Gastrocnemius medialis (tissue), 4 donors: Measurements from ENCODE around the gene RBM7. TPM values are rescaled to one million over a fixed set of nuclear protein-coding genes. Genes with fewer than 3 reads are reported as not detected.

ENCODE experiments used
- ATAC-seq, 2 donors: fragments of 150-250 bp; one replicate each; pipeline ENCODE4 v1.9.1; 2016
- DNase-seq, 2 donors: peaks; one replicate each; pipeline ENCODE4 v3.0.0-alpha.2; 2019
- H3K27ac ChIP-seq, 4 donors: fragments of 200-600 bp; sonication (generic); 1 replicate in 1 of 4; 2 replicates in 3 of 4; pipeline ENCODE4 v1.5.1; 2016 to 2018; ENCODE audit warnings: mild to moderate bottlenecking in 2 of 4, moderate library complexity in 1 of 4
- H3K27me3 ChIP-seq, 3 donors: fragments of 200-600 bp; sonication (generic) in 2 of 3; 1 replicate in 1 of 3; 2 replicates in 2 of 3; pipeline versions ENCODE4 v1.5.1 to v1.6.0; 2016 to 2019; ENCODE audit warnings: mild to moderate bottlenecking in 1 of 3, moderate library complexity in 1 of 3
- H3K36me3 ChIP-seq, 2 donors: fragments of 200-600 bp; sonication (generic) in 1 of 2; one replicate each; pipeline ENCODE4 v1.5.1; 2017 to 2018
- H3K4me1 ChIP-seq, 2 donors: fragments of 200-600 bp; sonication (generic) in 1 of 2; one replicate each; pipeline ENCODE4 v1.5.1; 2016 to 2017; ENCODE audit warnings: mild to moderate bottlenecking in 2 of 2
- H3K4me3 ChIP-seq, 4 donors: fragments of 200-600 bp; sonication (generic) in 3 of 4; 1 replicate in 1 of 4; 2 replicates in 3 of 4; pipeline ENCODE4 v1.5.1; 2016 to 2019; ENCODE audit warnings: mild to moderate bottlenecking in 2 of 4
- H3K9me3 ChIP-seq, 3 donors: fragments of 200-600 bp; sonication (generic) in 2 of 3; 1 replicate in 1 of 3; 2 replicates in 2 of 3; pipeline ENCODE4 v1.5.1; 2016 to 2019
- CTCF ChIP-seq, 5 experiments: fragments of 450-650 bp in 3 of 5; fragments of 200-600 bp in 2 of 5; sonication (generic) in 2 of 5; IDR thresholded peaks in 4 of 5; conservative IDR thresholded peaks in 1 of 5; 1 replicate in 4 of 5; 2 replicates in 1 of 5; pipeline ENCODE4 v1.5.1; 2016 to 2019; ENCODE audit warnings: antibody characterized with exemption in 5 of 5, mild to moderate bottlenecking in 3 of 5, moderate library complexity in 3 of 5
- POLR2A ChIP-seq, 2 donors: fragments of 450-650 bp; IDR thresholded peaks; one replicate each; pipeline ENCODE4 v1.6.1; 2017; ENCODE audit warnings: antibody characterized with exemption in 2 of 2, mild to moderate bottlenecking in 2 of 2, moderate library complexity in 2 of 2
- in situ Hi-C, 4 donors: fragments of 200-750 bp; cut with MboI; loops; one replicate each; pipeline versions ENCODE4 v1.15.0 to v1.8.0; 2017; ENCODE audit warnings: low sequenced_read_pairs in 4 of 4
- intact Hi-C: fragments of 100-400 bp; cut with DNase I; formaldehyde crosslinking; loops from one replicate; pipeline ENCODE4 v1.15.1; 2023; ENCODE audit warnings: low total_unique reads
- total RNA-seq, 4 donors: library from RNA; depleted of rRNA; stranded (reverse); fragments of >200 nt; gene quantifications; one replicate each; pipeline versions ENCODE4 v1.1.0 to v1.2.3, GENCODE V29; 2016

Gene RBM7
- total RNA-seq, 4 donors from 2014 or later = 6.2 to 14.9 (median 11.6) TPM

GRCh38 chr11:114379394-114380069, 20.9 kb upstream of the RBM7 start:
- no peaks in the 10 kb centered on the region for H3K9me3 ChIP-seq
- H3K4me3 ChIP-seq = no peak overlapping the region
- TF ChIP-seq POLR2A (IDR thresholded peaks at IDR 0.05) (no peak), CTCF (IDR thresholded peaks at IDR 0.05 in 4 of 5, conservative IDR thresholded peaks at IDR 0.05 in 1 of 5) (no peak)
- no peaks in the 10 kb centered on the region for H3K36me3 ChIP-seq
- H3K27me3 ChIP-seq = no peaks in the 10 kb centered on the region
- in situ Hi-C loops (no loop called here), intact Hi-C loops (no loop called here)
- H3K27ac ChIP-seq = no peak overlapping the region
- no peak for ATAC-seq
- DNase-seq = no peak
- H3K4me1 ChIP-seq = no peaks in the 10 kb centered on the region

GRCh38 chr11:114382509-114382908, 18.0 kb upstream of the RBM7 start:
- in situ Hi-C loops = no loop called here
- no peaks in the 10 kb centered on the region for H3K36me3 ChIP-seq
- DNase-seq = no peak

GRCh38 chr11:114384487-114384886, 16.0 kb upstream of the RBM7 start:
- no peak for TF ChIP-seq CTCF (IDR thresholded peaks at IDR 0.05 in 4 of 5, conservative IDR thresholded peaks at IDR 0.05 in 1 of 5)
- no peak for TF ChIP-seq POLR2A (IDR thresholded peaks at IDR 0.05)
- intact Hi-C loops (no loop called here), in situ Hi-C loops (no loop called here)

More at GRCh38 chr11:114382509-114382908, 18.0 kb upstream of the RBM7 start:
- ATAC-seq = no peak
- Histone ChIP-seq H3K27ac (no peak overlapping the region), H3K4me1 (no peaks in the 10 kb centered on the region), H3K9me3 (no peaks in the 10 kb centered on the region), H3K27me3 (no peaks in the 10 kb centered on the region), H3K4me3 (no peak overlapping the region)
- TF ChIP-seq CTCF (IDR thresholded peaks at IDR 0.05 in 4 of 5, conservative IDR thresholded peaks at IDR 0.05 in 1 of 5) = no peak
- no peak for TF ChIP-seq POLR2A (IDR thresholded peaks at IDR 0.05)
- intact Hi-C loops = no loop called here

GRCh38 chr11:114386131-114386530, 14.3 kb upstream of the RBM7 start:
- no peak overlapping the region for H3K4me3 ChIP-seq
- ATAC-seq (no peak), DNase-seq (no peak)
- in situ Hi-C loops = no loop called here
- peaks cover 0 to 2% (median 0%) of the 10 kb centered on the region in 3 donors for H3K27me3 ChIP-seq
- no peaks in the 10 kb centered on the region for H3K36me3 ChIP-seq
- intact Hi-C loops = no loop called here
- H3K4me1 ChIP-seq = no peaks in the 10 kb centered on the region
- no peaks in the 10 kb centered on the region for H3K9me3 ChIP-seq
- no peak overlapping the region for H3K27ac ChIP-seq
- no peak for TF ChIP-seq POLR2A (IDR thresholded peaks at IDR 0.05)
- no peak for TF ChIP-seq CTCF (IDR thresholded peaks at IDR 0.05 in 4 of 5, conservative IDR thresholded peaks at IDR 0.05 in 1 of 5)

More at GRCh38 chr11:114384487-114384886, 16.0 kb upstream of the RBM7 start:
- DNase-seq = no peak
- H3K4me1 ChIP-seq = no peaks in the 10 kb centered on the region
- H3K36me3 ChIP-seq = no peaks in the 10 kb centered on the region
- no peaks in the 10 kb centered on the region for H3K9me3 ChIP-seq
- no peak overlapping the region for H3K27ac ChIP-seq
- H3K4me3 ChIP-seq = no peak overlapping the region
- ATAC-seq = no peak
- no peaks in the 10 kb centered on the region for H3K27me3 ChIP-seq

GRCh38 chr11:114386545-114386944, 13.9 kb upstream of the RBM7 start:
- no peaks in the 10 kb centered on the region for H3K9me3 ChIP-seq
- H3K27me3 ChIP-seq = peaks cover 0 to 2% (median 0%) of the 10 kb centered on the region in 3 donors
- H3K36me3 ChIP-seq = no peaks in the 10 kb centered on the region
- no peak overlapping the region for H3K27ac ChIP-seq
- no peak overlapping the region for H3K4me3 ChIP-seq
- ATAC-seq (no peak), DNase-seq (no peak)
- in situ Hi-C loops (no loop called here), intact Hi-C loops (no loop called here)
- H3K4me1 ChIP-seq = no peaks in the 10 kb centered on the region
- TF ChIP-seq CTCF (IDR thresholded peaks at IDR 0.05 in 4 of 5, conservative IDR thresholded peaks at IDR 0.05 in 1 of 5) (no peak), POLR2A (IDR thresholded peaks at IDR 0.05) (no peak)
